Dedifferentiated amniotic fluid mesenchymal stem cell (primary cell): ENCODE results near the gene HIF1AN.
"Not testable (repeated sequence)": the region's sequence is repeated elsewhere in the genome, so short reads cannot be mapped to it uniquely, and the experiment has no call there.

Experiments
- DNase-seq: peaks from one replicate; pipeline ENCODE4 v3.0.0-alpha.2; 2016; ENCODE audit errors: extremely low spot score

HIF1AN gene

DNA sequence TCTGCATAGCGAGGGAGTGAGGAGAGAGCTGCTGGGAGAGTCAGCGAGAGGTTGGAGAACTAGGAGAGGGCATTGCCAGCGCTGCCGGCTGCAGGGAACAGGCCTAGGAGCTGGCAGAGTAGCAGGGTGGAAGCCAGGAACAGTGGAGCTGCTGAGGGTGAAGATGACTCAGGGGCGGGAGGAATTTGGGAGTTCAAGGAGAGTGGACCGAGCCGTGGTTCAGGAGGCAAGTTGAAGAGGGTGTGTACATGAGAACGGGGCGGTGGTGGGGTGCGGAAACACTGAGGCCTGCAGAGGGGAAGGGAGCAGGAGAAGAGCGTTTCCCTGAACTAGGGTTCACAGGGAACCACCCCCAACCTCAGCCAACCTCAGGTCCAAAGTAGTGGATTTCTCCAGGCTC is 31.5 kb downstream of the HIF1AN start:
- no peak for DNase-seq

DNA sequence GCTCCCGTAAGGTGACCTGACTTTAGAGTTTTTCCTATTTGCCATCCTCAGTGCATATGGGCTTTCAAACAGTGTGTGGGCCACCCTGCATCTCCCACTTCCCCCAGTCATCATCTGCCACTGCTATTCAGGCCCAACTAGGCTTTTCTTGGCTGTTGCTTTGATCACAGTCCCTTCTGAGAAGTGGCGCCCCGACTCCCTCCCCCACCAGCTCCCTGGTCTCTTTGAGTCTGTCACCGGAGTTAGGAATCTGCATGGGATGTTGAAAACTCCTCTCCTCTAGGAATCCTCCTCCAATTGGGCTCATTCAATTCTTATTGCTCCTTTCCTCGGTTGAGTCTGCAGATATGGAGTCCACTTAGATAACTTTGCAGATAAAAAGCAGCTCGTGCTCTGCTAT is 32.1 kb downstream of the HIF1AN start:
- DNase-seq = no peak

DNA sequence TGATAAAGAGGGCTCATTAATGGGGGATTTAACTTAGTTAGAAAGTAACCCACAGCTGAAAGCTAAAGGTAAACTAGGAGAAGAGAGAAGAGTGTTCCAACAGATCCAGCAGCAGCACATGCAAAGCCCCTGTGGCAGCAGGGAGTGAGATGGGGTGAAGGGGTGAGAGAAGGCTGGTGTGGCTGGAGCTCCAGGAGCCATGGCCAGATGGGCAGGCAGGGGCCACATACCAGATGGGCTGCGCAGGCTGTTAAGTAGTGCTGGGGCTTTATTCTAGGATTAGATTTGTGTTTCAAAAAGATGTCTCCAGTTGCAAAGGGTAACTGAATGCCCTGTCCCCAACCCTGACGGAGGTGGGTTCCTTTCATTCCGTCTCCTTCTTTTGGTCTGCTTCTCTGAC is 33.2 kb downstream of the HIF1AN start:
- DNase-seq = no peak

DNA sequence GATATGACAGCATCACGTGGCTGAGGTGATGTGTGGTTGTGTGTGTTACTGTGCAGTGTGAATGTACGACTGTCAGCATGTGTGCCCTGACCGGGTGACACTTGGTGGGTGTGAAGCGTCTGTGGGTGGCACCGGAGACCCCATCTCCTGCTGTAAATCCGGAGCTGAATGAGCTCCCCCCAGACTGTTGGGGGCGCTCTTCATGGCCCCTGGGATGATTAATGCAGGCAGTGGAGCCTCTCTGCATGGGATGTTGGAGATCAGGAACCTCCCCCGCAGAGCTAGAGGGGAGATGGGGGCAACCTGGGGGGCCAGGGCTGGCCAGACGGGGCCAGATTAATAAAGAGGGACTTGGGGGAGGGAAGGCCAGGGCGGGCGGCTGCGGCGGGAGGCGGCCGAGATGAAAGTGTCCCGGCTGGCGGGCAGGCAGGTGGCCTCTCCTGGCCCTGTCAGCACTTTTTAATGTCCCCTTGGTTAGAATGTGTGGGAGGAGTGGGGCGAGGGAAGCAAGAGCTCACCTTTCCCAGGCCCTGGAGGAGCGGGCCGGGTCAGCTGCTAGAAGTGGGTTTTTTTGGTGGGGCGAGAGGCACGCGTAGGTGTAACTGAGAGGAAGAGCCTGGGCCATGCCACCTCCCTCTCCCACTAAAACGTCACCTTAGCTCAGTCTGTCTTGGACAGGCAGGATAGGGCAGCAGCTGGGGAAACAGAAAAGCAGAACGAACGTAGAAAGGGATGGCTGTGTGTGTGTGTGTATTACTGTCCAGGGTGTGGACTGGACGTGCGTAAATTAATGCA is 34.1 kb downstream of the HIF1AN start:
- no peak for DNase-seq

DNA sequence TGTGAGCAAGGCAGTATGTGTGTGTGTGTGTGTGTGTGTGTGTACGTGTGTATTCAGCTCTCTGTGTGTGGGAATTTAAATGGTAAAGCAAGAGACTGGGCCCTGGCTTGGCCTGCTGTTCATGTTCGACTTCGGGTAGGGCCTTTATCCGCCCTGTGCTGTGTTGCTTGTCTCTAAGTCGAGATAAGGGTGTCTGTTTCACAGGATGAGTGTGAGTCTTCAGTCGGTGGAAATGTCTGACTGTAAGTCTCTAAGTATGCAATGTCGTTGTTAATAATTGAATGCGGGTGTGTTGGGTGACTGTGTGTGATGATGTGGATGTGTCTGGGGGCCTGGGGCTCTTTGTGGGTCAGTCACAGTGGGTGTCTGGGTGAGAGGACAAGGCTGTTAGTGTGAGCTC is 34.8 kb downstream of the HIF1AN start:
- no peak for DNase-seq

DNA sequence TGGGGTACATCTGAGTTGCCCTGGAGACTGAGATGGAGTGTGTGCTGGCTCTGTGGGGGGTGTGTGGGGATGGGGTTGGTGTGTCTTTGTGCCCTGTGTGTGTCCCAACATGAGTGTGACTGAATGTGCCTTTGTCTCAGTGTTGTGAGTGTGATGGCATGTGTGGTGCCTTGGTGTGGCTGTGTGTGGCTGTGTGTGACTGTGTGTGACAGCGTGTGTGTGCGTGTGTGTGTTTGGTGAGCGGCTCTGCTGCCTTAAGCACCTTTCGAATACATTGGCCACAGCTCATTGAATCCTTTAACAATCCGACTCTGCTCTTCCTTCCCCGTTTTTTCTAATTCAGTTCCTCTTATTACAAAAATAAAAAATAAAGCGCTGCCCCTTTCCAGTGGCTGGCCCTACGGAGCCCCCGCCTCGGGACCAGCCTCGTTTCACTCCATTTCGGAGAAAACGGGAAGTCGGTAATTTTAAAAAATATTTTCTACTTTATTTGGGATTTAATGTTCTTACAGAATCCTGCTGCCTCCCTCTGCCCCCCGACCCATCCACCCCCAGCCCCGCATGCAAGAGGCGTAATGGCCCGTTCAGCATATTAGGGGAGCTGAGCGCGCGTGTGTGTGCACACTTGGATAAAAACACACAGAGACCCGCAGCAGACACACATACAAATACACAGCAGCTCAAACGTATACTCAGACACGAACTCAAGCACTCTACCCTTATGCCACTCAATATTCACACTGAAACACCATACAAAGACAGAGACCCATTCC is 35.5 kb downstream of the HIF1AN start:
- no peak for DNase-seq

DNA sequence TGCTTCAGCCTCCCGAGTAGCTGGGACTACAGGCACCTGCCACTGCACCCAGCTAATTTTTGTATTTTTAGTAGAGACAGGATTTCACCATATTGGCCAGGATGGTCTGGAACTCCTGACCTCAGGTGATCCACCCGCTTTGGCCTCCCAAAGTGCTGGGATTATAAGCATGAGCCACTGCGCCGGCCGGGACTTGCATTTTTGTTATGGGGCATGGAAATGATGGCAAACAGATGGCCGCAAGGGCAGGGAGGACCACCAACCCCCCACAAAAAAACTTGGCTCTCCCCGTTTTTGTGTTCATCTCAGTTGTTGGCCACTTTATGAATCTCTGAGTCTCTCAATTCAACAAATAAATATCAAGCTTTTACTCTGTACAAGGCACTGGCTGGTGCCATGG is 39.4 kb downstream of the HIF1AN start:
- not testable (repeated sequence) for DNase-seq

DNA sequence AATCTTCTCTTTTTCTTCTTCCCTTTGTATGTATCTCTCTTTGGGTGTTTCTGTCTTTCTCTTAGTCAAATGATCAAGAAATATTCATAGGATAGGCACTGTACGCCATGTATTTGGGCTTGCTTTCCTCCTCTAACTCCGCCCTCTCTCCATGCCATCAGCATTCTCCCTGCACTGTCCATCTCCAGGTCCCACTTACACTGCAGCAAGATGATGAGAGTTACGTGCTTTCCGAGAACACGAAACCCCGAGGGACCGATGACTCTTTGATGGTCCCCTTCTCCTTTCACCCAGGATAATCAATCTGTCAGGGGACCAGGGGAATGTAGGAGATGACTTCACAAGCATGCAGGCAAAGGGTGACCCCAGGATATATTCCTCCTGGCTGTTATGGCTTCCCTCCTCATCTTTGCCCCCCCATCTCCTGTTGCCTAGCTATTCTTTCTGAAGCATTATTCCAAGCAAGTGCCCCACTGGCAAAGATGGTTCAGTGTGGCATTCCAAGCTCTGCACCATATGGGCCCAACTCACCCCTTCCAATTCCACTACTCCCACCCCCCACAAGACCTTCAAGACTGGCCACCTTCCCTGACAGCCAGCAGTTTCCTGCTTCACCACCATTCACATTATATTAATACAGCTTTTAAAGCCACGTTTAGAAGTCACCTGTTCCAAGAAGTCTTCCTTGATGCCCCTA is 40.0 kb downstream of the HIF1AN start:
- DNase-seq = no peak

DNA sequence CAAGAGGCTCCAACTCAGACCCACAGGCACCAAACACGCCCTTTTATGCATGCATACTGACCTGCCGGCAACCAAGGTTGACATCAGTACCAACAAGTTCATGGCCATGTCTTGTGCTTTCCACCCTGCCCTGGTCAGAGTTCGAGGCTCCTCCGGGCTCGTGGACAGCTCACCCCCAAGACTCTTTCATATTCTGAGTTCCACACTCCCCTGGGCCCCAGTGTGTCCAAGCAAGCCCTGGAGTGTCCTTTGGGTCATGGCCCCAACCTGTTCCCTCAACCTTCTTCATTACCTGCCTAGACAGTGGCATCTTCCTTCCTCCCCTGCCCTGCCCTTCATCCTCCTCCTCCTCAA is 40.5 kb downstream of the HIF1AN start:
- no peak for DNase-seq

DNA sequence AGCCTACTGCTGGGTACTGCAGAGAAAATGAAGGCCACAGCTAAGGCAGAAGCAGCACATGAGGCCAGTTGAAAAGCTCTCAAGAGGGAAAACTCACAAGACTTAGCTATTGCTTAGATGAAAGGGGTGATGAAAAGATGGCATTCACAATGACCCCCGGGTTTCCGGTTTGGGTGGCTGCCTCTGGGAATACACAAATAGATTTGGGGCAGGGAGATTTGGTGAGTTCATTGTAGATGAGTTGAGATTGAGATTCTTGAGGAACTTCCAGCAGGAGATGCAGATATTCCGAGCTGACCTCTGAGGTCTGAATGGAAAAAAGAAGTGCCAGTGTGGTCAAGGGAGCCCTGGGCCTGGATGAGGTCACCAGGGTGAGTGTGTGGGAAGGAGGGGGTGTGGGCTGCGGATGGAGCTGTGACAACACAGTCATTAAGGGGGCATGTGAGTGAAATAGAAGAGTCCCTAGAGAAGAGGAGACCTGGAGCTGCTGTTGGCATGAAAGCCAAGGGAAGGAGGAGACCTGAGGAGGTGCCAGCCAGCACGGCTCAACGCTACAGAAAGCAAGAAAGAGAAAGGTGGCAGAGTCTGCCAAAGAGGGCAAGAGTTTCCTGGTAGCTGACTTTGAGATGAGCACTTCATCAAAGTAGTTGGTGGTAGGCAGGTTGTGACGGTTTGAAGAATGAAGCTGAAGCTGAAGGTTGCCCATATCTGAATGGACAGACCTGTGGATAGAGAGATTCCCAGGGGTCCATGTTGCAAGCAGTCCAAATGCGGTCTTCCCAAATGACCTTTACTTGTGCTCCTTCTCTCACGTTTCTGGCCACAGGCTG is 43.7 kb downstream of the HIF1AN start:
- no peak for DNase-seq

DNA sequence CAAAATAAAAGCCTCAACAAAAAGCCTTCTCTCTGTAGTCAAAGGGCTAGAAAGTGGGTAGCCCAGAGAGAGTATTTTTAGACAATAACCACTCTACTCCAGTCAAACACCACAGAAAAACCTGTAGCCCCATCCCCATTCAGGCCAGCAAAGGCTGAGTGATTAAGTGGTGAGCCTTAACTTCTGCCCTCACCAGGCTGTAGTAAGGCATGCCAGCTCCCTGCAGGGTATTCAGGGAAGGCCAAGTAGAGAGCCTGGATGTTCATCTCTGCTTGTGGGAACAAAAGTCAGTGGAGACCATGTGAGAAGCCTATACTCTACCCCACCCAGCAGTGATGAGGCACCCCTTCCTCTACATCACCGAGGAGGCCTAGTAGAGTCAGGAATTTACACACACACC is 51.2 kb downstream of the HIF1AN start:
- DNase-seq = no peak

DNA sequence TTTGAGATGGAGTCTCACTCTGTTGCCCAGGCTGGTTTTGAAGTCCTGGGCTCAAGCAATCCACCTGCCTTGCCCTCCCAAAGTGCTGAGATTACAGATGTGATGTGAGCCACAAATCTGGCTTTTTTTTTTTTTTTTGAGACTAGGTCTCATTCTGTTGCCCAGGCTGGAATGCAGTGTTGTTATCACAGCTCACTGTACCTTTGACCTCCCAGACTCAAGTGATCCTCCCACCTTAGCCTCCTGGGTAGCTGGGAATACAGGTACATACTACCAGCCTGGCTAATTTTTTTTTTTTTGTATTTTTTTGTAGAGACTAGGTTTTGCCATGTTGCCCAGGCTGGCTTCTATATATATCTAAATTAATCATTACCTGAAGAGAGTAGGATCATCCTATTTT is 62.4 kb downstream of the HIF1AN start:
- DNase-seq = no peak

DNA sequence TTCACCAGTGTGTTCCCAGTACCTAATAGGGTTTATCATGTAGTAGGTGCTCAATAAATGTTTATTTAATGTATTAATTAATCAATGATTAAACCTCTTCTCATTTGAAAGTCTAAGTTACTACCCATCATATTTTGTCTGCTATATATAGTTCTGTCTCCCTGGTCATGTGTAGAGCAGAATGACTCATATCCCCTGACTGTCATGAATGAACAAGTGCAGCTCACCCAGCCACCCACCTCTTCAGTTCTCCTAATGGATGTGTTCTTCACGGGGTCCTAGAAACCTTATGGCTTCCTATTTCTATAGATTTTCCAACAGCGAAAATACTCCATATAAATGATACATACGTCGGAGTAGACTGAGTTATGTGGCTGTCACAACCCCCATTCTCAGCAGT is 64.5 kb downstream of the HIF1AN start:
- no peak for DNase-seq

DNA sequence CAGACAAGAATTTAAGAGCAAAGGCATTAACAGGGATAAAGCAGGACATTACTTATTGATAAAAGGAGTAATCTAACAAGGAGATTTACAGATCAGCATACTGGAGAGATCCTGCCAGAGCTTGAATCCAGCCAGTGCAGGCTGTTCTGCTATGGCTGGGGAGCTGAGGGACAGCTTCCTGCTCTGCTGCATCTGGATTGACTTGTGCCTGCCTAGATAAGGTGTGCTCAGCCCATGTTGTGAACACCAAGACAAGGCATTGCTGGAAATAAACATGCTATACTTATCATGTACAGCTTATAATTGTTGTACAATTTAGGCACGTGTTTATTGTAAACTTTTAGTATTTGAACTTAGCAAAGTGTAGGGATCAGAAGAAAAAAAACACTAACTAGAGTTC is 71.7 kb downstream of the HIF1AN start:
- DNase-seq = no peak
